Upper lobe of left lung (tissue), 6 donors: ENCODE results near the gene SLC5A4. TPM values are rescaled to one million over a fixed set of nuclear protein-coding genes. Genes with fewer than 3 reads are reported as not detected.

Source experiments
- ATAC-seq, 2 donors: fragments of 200-7000 bp; cut with Tn5 transposase; one replicate each; pipeline ENCODE4 v1.9.1; 2022; ENCODE audit warnings: mild to moderate bottlenecking in 2 of 2, moderate library complexity in 2 of 2; ENCODE audit not compliant: low FRiP score in 2 of 2
- DNase-seq, 2 donors: peaks; one replicate each; pipeline ENCODE4 v3.0.0-alpha.2; 2019 to 2020
- H3K27ac ChIP-seq, 4 donors: fragments of 200-600 bp; sonication (generic); one replicate each; pipeline ENCODE4 v1.5.1; 2016 to 2019
- H3K27me3 ChIP-seq, 4 donors: fragments of 200-600 bp; sonication (generic); one replicate each; pipeline ENCODE4 v1.5.1; 2017 to 2019
- H3K36me3 ChIP-seq, 4 donors: fragments of 200-600 bp; sonication (generic); one replicate each; pipeline ENCODE4 v1.5.1; 2016 to 2019
- H3K4me1 ChIP-seq, 4 donors: fragments of 200-600 bp; sonication (generic); one replicate each; pipeline ENCODE4 v1.5.1; 2018 to 2019
- H3K4me3 ChIP-seq, 4 donors: fragments of 200-600 bp; sonication (generic); one replicate each; pipeline ENCODE4 v1.5.1; 2017 to 2019; ENCODE audit warnings: mild to moderate bottlenecking in 2 of 4, moderate library complexity in 1 of 4
- H3K9me3 ChIP-seq, 4 donors: fragments of 200-600 bp; sonication (generic); one replicate each; pipeline ENCODE4 v1.5.1; 2018 to 2019
- EP300 ChIP-seq, 4 donors: sonication (generic); formaldehyde crosslinking; IDR thresholded peaks; one replicate each; pipeline ENCODE4 v1.5.1; 2017; ENCODE audit warnings: antibody characterized with exemption in 4 of 4, control low read depth in 2 of 4
- POLR2A ChIP-seq, 4 donors: fragments of 450-650 bp; IDR thresholded peaks; one replicate each; pipeline ENCODE4 v1.5.1; 2016 to 2017; ENCODE audit warnings: antibody characterized with exemption in 4 of 4, mild to moderate bottlenecking in 2 of 4
- POLR2AphosphoS5 ChIP-seq, 2 donors: sonication (generic); formaldehyde crosslinking; IDR thresholded peaks; one replicate each; pipeline ENCODE4 v1.5.1; 2017; ENCODE audit warnings: antibody characterized with exemption in 2 of 2
- WGBS, 2 donors: methylation state at CpG; one replicate each; pipeline ENCODE4 v1.1.5; 2017 to 2018; 5-methylcytosine and 5-hydroxymethylcytosine counted together
- total RNA-seq, 6 donors: library from RNA; depleted of rRNA in 4 of 6; stranded (reverse); fragments of >200 nt in 4 of 6; gene quantifications; one replicate each; pipeline versions ENCODE4 v1.1.0 to v1.2.1, GENCODE V29; 2016 to 2021
- TF ChIP-seq, protein P1 (sequence below), 6 experiments: fragments of 450-650 bp in 4 of 6; fragments of 200-600 bp in 2 of 6; sonication (generic) in 2 of 6; IDR thresholded peaks; one replicate each; pipeline ENCODE4 v1.5.1; 2016 to 2019; ENCODE audit warnings: antibody characterized with exemption in 6 of 6
- donor health status: DM: no; HTN: no; CAD: no; lungs with moderate emphysema.
- donor health status: DM: no; HTN: yes; CAD: no; lungs with severe emphysema.

SLC5A4 gene
- total RNA-seq, 6 donors from 2014 or later = 0.33 to 6.3 (median 1.2) TPM

DNA sequence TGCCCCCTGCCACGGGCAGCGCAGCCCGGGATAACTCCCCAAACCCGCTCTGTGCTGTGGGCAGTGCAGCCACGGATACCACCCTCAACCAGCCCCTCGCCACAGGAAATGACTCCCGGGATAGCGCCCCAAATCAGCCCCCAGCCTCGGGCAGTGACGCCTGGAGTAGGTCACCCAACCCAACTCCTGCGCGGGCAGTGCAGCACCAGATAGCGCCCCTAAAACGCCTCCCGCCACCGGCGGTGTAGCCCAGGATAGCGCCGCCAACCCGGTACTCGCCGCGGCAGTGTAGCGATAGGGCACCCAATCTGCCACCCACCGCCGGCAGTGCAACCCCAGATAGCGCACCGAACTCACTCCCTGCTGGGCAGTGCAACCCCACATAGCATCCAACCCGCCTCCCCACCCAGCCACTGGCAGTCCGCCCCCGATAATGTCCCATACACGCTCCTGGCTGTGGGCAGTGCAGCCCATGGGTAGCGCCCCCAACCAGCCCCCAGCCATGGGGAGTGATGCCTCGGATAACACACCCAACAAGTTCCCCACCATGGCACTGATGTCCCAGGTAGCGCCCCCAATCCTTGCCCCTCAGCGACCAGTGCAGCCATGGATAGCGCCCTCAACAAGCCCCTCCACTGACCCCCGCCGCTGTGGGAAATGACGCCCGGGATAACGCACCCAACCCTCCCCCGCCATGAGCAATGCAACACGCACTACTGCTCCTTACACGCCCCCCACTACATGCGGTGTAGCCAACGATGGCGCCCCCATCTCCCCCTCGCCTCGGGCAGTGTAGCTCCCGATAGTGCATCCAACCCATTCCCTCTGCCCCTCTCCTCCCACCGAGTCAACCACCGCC is 51.7 kb downstream of the SLC5A4 start:
- no peak overlapping the region for H3K27ac ChIP-seq
- H3K36me3 ChIP-seq = no peaks in the 10 kb centered on the region
- TF ChIP-seq, protein P1, sequence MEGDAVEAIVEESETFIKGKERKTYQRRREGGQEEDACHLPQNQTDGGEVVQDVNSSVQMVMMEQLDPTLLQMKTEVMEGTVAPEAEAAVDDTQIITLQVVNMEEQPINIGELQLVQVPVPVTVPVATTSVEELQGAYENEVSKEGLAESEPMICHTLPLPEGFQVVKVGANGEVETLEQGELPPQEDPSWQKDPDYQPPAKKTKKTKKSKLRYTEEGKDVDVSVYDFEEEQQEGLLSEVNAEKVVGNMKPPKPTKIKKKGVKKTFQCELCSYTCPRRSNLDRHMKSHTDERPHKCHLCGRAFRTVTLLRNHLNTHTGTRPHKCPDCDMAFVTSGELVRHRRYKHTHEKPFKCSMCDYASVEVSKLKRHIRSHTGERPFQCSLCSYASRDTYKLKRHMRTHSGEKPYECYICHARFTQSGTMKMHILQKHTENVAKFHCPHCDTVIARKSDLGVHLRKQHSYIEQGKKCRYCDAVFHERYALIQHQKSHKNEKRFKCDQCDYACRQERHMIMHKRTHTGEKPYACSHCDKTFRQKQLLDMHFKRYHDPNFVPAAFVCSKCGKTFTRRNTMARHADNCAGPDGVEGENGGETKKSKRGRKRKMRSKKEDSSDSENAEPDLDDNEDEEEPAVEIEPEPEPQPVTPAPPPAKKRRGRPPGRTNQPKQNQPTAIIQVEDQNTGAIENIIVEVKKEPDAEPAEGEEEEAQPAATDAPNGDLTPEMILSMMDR (IDR thresholded peaks at IDR 0.05) = no peak
- no peak for TF ChIP-seq EP300 (IDR thresholded peaks at IDR 0.05)
- TF ChIP-seq POLR2AphosphoS5 (IDR thresholded peaks at IDR 0.05) = no peak
- no peak for TF ChIP-seq POLR2A (IDR thresholded peaks at IDR 0.05)
- no peaks in the 10 kb centered on the region for H3K9me3 ChIP-seq
- WGBS, 2 donors = 30 to 68% methylated on average over 17 to 43 of the region's 53 CpGs
- peak overlapping the region in 3 of 4 donors; percentile 25 to 37 (median 33) for H3K4me3 ChIP-seq
- DNase-seq (peak in 1 of 2 donors; percentile 72), ATAC-seq (peak in 1 of 2 donors; percentile 13)
- peaks cover 0 to 19% (median 6%) of the 10 kb centered on the region in 4 donors for H3K27me3 ChIP-seq
- peaks cover 13 to 44% (median 17%) of the 10 kb centered on the region in 4 donors for H3K4me1 ChIP-seq

DNA sequence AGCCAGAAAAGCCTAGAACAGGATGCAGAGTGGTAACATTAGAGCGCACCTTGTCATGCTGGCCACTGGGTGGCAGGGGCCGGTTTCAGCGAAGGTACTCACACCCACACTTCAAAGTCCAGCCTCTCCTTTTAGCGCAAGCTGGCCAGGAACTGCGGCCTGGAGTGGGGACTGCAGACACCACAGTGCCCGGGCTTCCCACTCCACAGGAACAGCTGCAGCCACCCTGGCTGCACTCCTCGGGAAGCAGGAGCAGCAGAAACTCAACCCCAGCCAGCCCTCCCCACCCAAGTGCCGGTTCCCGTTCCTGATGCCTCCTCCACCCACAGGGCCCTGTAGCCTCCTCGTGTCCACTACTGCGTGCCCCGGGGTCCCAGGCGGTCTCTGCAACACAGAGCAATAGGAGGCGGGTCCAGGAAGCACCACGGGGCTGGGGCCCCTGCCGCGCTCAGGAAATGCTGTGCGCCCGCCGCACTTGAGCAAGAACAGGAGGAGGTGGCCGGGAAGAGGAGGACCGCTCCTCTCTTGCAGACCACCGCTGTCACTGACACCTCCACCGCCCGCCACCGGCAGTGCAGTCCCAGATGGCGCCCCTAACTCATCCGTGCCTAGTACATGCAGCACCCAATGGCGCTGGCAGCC is 52.5 kb downstream of the SLC5A4 start:
- Histone ChIP-seq H3K27me3 (peaks cover 0 to 19% (median 6%) of the 10 kb centered on the region in 4 donors), H3K36me3 (no peaks in the 10 kb centered on the region), H3K4me1 (peaks cover 13 to 44% (median 17%) of the 10 kb centered on the region in 4 donors), H3K27ac (no peak overlapping the region), H3K9me3 (no peaks in the 10 kb centered on the region), H3K4me3 (peak overlapping the region in 3 of 4 donors; percentile 20 to 37 (median 33))
- peak; percentile 27 to 69 for ATAC-seq
- WGBS, 2 donors = 1 to 17% methylated on average over 14 to 26 of the region's 29 CpGs
- DNase-seq = peak; percentile 74 to 84
- TF ChIP-seq, protein P1 (IDR thresholded peaks at IDR 0.05) = peak; percentile 35 to 81 (median 69)
- no peak for TF ChIP-seq POLR2A (IDR thresholded peaks at IDR 0.05)
- no peak for TF ChIP-seq EP300 (IDR thresholded peaks at IDR 0.05)

- Histone ChIP-seq H3K36me3 (no peaks in the 10 kb centered on the region), H3K4me1 (peaks cover 13 to 44% (median 17%) of the 10 kb centered on the region in 4 donors), H3K27me3 (peaks cover 0 to 19% (median 6%) of the 10 kb centered on the region in 4 donors), H3K9me3 (no peaks in the 10 kb centered on the region), H3K4me3 (peak overlapping the region in 1 of 4 donors; percentile 33), H3K27ac (no peak overlapping the region)
- ATAC-seq (no peak), DNase-seq (no peak)
- TF ChIP-seq POLR2AphosphoS5 (IDR thresholded peaks at IDR 0.05) = no peak
- no peak for TF ChIP-seq EP300 (IDR thresholded peaks at IDR 0.05)
- TF ChIP-seq, protein P1 (IDR thresholded peaks at IDR 0.05) = no peak
- no peak for TF ChIP-seq POLR2A (IDR thresholded peaks at IDR 0.05)
- WGBS, 2 donors = 15 to 28% methylated on average over 4 of the region's 4 CpGs
Observed at GRCh38 chr22:32202161-32202538, 53.0 kb downstream of the SLC5A4 start.

DNA sequence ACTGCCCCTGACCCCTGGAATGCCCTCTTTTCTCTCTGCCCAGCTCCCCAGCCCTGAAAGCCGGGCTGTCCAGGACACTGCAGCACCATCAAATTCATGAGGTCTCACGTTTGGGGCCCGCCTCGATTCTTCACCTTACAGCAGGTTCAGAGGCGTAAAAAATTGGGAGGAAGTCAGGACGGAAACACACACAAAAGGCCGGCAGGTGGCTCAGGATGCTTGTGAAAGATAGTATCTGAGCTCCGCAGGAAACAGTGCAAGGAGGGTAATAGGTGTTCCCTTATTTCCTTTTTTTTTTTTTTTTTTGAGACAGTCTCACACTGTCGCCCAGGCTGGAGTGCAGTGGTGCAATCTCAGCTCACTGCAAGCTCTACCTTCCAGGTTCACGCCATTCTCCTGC is 54.4 kb downstream of the SLC5A4 start:
- Histone ChIP-seq H3K4me1 (peaks cover 13 to 32% (median 17%) of the 10 kb centered on the region in 4 donors), H3K4me3 (no peak overlapping the region), H3K27ac (no peak overlapping the region), H3K27me3 (peaks cover 0 to 19% (median 6%) of the 10 kb centered on the region in 4 donors), H3K9me3 (no peaks in the 10 kb centered on the region), H3K36me3 (no peaks in the 10 kb centered on the region)
- no peak for DNase-seq
- no peak for ATAC-seq
- TF ChIP-seq POLR2AphosphoS5 (IDR thresholded peaks at IDR 0.05) (no peak), POLR2A (IDR thresholded peaks at IDR 0.05) (no peak), EP300 (IDR thresholded peaks at IDR 0.05) (no peak)
- TF ChIP-seq, protein P1 (IDR thresholded peaks at IDR 0.05) = no peak
- 57 to 59% methylated on average over 10 of the region's 10 CpGs for WGBS, 2 donors
